Measurements from ENCODE around the gene MPI.

DNA sequence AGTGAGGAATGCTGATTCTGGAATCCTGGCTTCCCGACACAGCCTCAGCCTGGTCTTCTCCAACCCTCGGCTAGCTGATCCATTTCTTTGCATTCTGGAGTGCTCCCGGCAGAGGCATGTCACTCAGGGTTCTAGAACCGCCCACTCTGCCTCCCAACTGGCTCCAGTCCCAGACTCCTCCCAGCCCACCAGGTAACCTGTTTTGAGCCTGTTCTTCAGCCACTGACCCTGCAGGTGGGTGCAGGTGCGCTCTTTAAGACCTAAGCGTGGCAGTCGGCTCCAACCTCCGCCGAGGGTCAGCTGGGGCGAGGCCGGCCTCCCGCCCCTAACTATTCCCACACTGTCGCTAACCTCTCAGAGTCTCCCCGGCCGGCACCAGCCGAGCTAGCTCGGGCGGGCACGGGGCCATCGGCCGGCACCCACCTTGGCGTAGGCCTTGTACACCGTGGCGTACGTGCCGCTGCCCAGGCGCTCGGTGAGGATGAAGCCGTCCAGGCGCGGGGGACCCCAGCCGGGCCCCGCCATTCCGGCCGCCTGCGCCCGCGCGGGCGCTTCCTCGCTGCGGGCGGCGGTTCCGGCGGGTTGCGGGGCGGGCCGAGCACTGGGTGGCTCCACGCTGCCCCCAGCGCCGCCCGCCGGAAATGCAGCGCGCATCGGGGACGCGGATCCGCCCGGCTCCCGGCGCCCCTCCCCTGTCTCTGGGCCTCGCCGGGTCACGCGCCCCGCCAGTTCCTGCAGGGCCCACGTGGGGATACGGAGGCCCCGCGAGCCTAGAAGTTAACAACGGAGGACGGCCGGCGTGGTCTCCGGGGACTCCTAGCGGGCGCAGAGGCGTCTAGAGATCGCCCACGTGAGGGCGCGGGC, 47.0 kb upstream of the MPI start, which contains the start of gene ULK3:
- peak; percentile 74 for TF ChIP-seq POLR2A (IDR thresholded peaks at IDR 0.05)
- TF ChIP-seq, protein P1, sequence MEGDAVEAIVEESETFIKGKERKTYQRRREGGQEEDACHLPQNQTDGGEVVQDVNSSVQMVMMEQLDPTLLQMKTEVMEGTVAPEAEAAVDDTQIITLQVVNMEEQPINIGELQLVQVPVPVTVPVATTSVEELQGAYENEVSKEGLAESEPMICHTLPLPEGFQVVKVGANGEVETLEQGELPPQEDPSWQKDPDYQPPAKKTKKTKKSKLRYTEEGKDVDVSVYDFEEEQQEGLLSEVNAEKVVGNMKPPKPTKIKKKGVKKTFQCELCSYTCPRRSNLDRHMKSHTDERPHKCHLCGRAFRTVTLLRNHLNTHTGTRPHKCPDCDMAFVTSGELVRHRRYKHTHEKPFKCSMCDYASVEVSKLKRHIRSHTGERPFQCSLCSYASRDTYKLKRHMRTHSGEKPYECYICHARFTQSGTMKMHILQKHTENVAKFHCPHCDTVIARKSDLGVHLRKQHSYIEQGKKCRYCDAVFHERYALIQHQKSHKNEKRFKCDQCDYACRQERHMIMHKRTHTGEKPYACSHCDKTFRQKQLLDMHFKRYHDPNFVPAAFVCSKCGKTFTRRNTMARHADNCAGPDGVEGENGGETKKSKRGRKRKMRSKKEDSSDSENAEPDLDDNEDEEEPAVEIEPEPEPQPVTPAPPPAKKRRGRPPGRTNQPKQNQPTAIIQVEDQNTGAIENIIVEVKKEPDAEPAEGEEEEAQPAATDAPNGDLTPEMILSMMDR (IDR thresholded peaks at IDR 0.05) = peak; percentile 68 to 84 (median 73)

Measured in transverse colon (tissue), 3 donors.